GM19463 (cell line): Measurements from ENCODE around the gene EIF2D.
"Not testable (repeated sequence)": the region's sequence is repeated elsewhere in the genome, so short reads cannot be mapped to it uniquely, and the experiment has no call there.

Experiments
- ATAC-seq: cut with Tn5 transposase; IDR thresholded peaks from one replicate; pipeline ENCODE4 v1.9.1; 2021; ENCODE audit warnings: mild to moderate bottlenecking, moderate library complexity; ENCODE audit not compliant: unreplicated experiment

The EIF2D gene

GRCh38 chr1:206589206-206589605, 23.1 kb downstream of the EIF2D start:
- no peak for ATAC-seq

DNA sequence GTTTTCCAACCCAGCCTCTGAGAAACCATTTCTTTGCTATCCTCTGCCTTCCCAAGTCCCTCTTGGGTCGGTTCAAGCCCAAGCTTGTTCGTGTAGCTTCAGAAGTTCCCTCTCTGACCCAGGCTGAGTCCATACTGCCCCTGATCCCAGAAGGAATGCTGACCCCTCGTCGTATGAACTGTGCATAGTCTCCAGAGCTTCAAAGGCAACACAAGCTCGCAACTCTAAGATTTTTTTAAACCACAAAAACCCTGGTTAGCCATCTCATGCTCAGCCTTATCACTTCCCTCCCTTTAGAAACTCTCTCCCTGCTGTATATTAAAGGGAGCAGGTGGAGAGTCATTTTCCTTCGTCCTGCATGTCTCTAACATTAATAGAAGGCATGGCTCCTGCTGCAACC, 23.8 kb downstream of the EIF2D start:
- ATAC-seq, result no peak

GRCh38 chr1:206587904-206588303, 24.4 kb downstream of the EIF2D start:
- ATAC-seq, result no peak

DNA sequence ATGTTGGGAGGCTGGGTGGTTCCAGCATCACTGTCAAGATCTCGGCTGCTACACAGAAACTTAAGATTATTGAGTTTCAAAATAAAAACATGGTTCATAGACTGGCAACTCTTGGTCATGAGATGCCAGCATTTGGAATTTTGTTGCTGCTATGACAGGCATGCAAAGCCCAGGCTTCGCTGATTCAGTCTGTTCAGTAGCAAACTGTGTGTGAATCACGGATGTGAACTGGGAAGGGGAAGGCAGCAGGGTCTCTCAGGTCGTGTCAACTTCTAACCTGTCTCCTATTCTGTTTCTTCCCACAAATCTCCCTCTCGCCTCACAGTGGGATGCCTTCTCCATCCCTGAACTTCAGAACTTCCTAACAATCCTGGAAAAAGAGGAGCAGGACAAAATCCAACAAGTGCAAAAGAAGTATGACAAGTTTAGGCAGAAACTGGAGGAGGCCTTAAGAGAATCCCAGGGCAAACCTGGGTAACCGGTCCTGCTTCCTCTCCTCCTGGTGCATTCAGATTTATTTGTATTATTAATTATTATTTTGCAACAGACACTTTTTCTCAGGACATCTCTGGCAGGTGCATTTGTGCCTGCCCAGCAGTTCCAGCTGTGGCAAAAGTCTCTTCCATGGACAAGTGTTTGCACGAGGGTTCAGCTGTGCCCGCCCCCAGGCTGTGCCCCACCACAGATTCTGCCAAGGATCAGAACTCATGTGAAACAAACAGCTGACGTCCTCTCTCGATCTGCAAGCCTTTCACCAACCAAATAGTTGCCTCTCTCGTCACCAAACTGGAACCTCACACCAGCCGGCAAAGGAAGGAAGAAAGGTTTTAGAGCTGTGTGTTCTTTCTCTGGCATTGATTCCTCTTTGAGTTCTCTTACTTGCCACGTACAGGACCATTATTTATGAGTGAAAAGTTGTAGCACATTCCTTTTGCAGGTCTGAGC, 25.5 kb downstream of the EIF2D start:
- ATAC-seq, result no peak

DNA sequence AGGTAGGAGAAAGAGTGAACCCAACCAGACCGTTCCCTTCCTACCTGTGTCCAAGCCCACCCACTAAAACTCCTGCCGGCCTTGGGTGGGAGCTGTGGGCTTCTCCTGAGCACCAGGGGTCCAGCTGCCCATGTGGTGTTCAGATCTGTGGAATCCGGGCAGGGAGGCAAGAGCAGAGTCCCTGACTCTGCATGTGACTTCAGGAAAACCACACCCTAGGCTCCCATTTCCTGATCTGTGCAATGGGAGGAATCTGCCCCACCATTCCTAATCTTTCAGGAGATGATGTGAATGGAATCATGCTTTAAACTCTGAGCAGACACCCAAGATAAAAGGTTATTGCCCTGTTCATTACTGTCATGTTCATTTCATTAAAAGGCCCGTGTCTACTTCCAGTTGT, 27.6 kb downstream of the EIF2D start:
- ATAC-seq, result no peak

DNA sequence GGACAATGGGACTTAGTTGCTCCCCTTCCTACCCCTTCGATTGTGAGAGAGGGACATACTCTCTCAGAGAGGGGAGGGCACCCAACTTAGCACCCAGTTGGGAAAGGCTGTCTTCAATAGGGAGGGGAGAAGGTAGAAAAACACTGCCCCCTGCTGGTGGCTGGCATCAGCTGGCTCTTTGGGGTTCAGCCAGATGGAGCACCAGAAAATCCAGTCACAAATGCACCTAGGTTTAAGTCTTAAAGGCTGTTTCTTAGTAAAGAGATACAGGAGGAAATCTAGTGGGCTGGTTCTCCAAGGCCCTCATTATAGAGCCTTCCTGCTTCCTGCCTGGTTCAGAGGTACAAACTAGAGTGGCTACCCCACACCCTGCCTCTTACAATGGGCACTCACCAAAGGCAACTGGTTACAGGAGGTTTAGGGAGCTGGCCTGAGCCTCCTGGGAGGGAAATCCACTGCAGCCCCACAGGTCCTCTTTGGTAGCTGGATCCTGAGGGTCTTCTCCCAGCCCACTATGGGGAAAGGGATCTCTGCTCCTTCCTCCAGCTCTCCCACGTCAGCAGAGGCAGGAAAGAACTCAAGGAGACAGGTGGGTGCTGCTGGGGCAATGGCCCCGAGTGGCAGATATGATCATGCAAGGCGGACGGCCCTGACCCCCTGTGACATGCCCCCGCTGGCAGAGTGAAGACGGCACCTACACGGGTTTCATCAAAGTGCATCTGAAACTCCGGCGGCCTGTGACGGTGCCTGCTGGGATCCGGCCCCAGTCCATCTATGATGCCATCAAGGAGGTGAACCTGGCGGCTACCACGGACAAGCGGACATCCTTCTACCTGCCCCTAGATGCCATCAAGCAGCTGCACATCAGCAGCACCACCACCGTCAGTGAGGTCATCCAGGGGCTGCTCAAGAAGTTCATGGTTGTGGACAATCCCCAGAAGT, 28.3 kb downstream of the EIF2D start:
- ATAC-seq, result no peak

- no peak for ATAC-seq
Measured at GRCh38 chr1:206582971-206583706, 29.1 kb downstream of the EIF2D start.

GRCh38 chr1:206582537-206582936, 29.7 kb downstream of the EIF2D start:
- no peak for ATAC-seq

GRCh38 chr1:206581571-206581981, 30.7 kb downstream of the EIF2D start:
- ATAC-seq, result no peak

DNA sequence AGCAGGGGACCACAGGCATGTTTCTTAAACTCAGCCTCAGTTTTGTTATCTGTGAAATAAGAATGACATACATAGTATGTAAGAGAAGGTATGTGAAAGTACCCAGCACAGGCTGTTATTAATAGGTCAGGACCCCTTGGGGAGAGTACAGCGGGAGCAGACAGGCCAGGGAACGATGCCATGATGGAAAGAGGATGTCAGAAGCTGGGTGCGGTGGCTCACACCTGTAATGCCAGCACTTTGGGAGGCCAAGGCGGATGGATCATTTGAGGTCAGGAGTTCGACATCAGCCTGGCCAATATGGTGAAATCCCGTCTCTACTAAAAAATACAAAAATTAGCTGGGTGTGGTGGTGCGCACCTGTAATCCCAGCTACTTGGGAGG, 31.2 kb downstream of the EIF2D start:
- ATAC-seq, result not testable (repeated sequence)

GRCh38 chr1:206580438-206581113, 31.7 kb downstream of the EIF2D start:
- ATAC-seq, result no peak

- ATAC-seq, result peak; percentile 86
Measured at GRCh38 chr1:206579747-206580437, 32.4 kb downstream of the EIF2D start.

GRCh38 chr1:206578978-206579374, 33.3 kb downstream of the EIF2D start:
- ATAC-seq, result no peak

DNA sequence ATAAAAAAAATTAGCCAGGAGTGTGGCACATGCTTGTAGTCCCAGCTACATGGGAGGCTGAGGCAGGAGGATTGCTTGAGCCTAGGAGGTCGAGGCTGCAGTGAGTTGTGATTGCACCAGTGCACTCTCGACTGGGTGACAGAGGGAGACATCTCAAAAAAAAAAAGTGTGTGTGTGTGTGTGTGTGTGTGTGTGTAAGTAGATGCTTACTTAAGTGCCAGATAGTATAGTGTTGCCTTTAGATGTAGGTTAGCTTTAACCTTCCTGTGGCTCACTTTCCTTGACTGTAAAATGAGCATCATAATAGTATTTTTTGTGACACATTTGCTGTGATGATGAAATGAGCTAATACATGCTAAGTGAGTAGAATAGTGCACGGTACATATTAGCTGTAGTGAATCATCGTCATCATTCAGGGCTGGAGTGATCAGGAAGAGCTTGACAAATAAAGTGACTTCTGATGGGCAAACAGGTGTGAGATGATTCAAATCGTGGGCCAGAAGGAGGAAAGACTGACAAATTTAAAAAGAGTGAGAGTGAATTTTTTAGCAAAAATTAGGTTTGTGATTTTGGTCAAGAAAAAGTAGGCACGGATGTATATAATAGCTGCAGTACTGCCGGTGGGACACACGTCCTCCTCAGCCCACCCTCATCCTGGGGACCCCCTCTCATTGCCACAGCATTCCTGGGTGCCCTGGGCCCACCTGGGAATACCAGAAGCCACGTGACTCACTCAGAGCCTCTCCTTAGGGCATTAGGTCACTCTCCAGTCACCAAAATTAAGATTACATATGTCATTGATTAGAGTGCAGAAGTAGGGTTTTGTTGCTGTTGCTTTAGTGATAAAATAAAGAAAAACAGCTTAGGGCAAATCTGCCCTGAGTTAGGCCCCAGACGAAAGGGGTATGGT, 33.9 kb downstream of the EIF2D start:
- ATAC-seq, result no peak

DNA sequence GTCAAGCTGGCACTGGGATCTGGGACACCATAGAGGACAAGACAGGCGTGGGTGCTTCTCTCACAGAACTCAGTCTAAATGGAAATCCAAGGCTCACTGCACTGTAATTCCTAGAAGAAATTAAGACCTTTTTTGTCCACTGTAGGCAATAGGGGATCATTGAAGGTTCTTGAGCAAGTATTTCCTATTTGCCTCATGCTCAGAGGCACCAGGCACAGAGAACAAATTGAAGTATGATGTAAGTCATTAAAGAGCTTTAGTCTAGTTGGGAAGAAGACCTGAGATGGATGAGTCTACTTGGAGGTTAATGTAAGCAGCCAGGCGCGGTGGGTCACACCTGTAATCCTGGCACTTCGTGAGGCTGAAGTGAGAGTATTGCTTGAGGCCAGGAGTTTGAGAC, 34.6 kb downstream of the EIF2D start:
- no peak for ATAC-seq

- ATAC-seq, result no peak
Measured at GRCh38 chr1:206575894-206576737, 36.1 kb downstream of the EIF2D start.

DNA sequence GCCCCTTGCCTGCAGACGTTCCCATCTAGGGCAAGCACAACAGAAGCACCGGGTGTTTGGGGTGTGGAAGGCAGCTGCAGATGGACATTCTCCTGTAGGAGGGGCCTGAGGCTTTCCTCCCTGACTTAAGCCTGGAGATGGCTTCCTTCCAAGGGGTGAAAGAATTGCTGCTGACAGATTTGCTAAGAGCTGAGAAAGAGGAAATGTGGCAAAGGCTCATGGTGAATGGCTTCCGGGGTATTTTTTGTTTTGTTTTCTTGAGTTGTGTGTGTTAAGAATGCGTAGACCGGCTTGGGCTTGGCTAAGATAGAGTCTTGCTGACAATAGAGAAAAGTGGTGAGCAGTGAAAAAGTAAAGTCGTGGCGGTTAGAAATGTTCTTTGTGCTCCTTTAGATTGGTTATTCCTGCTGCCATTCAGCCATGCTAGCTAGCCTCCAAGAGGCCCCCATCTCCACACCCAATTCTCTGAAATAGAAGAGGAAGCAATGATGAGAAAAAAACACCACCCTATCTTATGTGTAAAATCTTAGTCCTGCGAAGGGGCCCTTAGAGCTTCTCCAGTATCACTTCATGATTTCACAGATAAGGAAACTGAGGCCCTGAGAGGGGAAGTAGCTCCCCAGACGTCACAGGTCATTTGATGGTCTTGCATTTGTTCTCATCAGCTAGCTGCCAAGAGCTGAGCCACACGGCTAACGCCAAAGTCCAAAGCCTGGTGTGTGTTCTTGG, 36.9 kb downstream of the EIF2D start:
- no peak for ATAC-seq
